Measurements from ENCODE around the gene CHD2. TPM values are rescaled to one million over a fixed set of nuclear protein-coding genes. Genes with fewer than 3 reads are reported as not detected.

Gene CHD2
- total RNA-seq, 1 donor from 2014 or later, result 159 TPM

DNA sequence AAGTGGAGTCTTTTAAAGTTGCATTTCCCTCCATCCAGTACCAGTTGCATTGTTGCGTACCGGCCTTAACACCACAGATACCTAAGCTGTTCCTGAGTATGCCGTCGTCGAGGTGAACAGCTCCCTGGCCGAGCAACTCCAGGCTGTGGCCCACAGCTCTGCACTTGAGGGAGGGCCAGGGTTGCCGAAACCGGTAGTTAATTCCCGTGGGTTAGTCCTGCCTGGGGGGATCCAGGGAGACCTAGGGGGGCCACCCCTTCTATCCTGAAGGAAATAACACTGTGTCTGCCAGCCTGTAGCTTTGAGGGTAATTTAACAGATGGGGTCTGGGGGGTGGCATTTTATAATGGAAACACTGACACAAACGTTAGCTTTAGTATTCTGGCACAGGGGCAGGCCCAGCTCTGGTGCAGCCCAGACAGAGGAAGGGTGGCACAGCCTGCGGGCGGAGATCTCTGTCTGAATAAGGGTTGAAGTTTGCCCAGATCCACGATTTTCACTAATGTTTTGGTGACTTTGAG, 128.0 kb downstream of the CHD2 start:
- Mint-ChIP-seq H3K4me3 (ENCODE audit: low read depth) (no peak overlapping the region), H3K36me3 (ENCODE audit: insufficient read depth) (peaks cover 17% of the 10 kb centered on the region), H3K27me3 (peaks cover 8% of the 10 kb centered on the region), H3K27ac (no peak overlapping the region), H3K4me1 (ENCODE audit: low read depth) (peaks cover 4% of the 10 kb centered on the region), H3K9me3 (ENCODE audit: low read depth) (no peaks in the 10 kb centered on the region)
- no peak for DNase-seq (ENCODE audit: low spot score, unreplicated experiment)
- TF ChIP-seq, protein P1, sequence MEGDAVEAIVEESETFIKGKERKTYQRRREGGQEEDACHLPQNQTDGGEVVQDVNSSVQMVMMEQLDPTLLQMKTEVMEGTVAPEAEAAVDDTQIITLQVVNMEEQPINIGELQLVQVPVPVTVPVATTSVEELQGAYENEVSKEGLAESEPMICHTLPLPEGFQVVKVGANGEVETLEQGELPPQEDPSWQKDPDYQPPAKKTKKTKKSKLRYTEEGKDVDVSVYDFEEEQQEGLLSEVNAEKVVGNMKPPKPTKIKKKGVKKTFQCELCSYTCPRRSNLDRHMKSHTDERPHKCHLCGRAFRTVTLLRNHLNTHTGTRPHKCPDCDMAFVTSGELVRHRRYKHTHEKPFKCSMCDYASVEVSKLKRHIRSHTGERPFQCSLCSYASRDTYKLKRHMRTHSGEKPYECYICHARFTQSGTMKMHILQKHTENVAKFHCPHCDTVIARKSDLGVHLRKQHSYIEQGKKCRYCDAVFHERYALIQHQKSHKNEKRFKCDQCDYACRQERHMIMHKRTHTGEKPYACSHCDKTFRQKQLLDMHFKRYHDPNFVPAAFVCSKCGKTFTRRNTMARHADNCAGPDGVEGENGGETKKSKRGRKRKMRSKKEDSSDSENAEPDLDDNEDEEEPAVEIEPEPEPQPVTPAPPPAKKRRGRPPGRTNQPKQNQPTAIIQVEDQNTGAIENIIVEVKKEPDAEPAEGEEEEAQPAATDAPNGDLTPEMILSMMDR (IDR thresholded peaks at IDR 0.05; ENCODE audit: unreplicated experiment), result no peak

DNA sequence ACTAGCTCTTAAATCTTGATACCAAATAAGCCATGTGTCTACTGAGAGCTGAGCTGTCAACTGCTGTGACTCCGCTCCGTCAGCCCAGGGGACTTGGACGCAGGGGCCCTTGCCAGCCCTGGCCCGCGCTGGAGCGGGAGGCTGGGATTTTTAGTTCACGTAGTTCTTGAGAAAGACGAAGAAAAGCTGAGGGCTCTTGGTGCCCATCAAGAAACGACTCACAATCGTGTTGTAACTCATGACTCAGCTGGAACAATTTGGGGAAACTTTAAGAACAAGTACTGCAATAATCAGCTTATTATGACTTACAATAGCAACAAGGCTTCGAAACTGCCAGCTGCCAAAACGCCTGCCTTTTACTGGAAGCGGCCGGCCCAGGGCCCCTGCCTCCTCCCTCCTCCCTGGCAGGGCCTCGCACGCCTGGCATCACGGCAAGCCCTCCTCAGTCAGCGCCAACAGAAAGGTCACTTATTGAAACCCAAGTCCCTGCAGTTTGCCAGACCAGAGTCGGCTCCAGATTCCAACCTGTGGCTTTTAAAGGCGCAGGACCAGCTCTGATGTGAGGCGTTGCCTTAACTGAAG, 128.6 kb downstream of the CHD2 start:
- H3K27ac Mint-ChIP-seq, result peak overlapping the region; percentile 37
- H3K4me1 Mint-ChIP-seq (ENCODE audit: low read depth), result peaks cover 4% of the 10 kb centered on the region
- H3K9me3 Mint-ChIP-seq (ENCODE audit: low read depth), result no peaks in the 10 kb centered on the region
- TF ChIP-seq, protein P1 (IDR thresholded peaks at IDR 0.05; ENCODE audit: unreplicated experiment), result no peak
- peaks cover 9% of the 10 kb centered on the region for H3K27me3 Mint-ChIP-seq
- H3K4me3 Mint-ChIP-seq (ENCODE audit: low read depth), result no peak overlapping the region
- peaks cover 13% of the 10 kb centered on the region for H3K36me3 Mint-ChIP-seq (ENCODE audit: insufficient read depth)
- no peak for DNase-seq (ENCODE audit: low spot score, unreplicated experiment)

DNA sequence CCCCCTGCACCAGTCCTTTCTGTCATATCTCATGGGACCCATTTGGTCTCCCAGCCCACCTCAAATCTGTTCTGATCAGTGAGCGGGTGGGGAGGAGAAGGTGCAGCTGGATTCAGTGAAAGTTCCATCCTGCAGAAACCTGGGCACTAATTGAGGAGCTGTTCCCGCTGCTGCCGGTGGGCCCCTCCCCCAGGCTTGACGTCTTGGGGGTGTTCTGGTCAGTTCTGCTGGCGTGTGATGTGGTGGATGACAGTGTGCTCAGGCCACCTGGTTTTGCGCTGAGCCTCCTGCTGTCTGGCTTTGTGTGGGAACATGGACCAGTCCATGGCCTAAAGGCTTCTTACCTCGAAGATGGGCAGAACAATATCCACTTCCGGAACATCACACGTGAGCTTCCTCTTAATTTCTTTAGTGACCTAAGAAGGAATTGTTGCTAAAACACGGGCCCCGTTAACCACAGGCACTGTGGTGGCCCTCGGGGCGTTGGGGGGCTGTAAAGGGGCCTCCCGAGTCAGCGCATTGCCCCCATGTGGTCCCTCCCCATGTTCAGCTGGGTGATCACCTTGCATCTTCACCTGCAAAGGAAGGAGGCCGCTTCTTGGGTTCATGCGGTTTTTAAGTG, 129.2 kb downstream of the CHD2 start:
- no peak overlapping the region for H3K4me3 Mint-ChIP-seq (ENCODE audit: low read depth)
- H3K9me3 Mint-ChIP-seq (ENCODE audit: low read depth), result no peaks in the 10 kb centered on the region
- H3K4me1 Mint-ChIP-seq (ENCODE audit: low read depth), result peaks cover 4% of the 10 kb centered on the region
- H3K27me3 Mint-ChIP-seq, result peaks cover 12% of the 10 kb centered on the region
- TF ChIP-seq, protein P1 (IDR thresholded peaks at IDR 0.05; ENCODE audit: unreplicated experiment), result no peak
- H3K27ac Mint-ChIP-seq, result peak overlapping the region; percentile 74
- DNase-seq (ENCODE audit: low spot score, unreplicated experiment), result no peak
- H3K36me3 Mint-ChIP-seq (ENCODE audit: insufficient read depth), result peaks cover 9% of the 10 kb centered on the region

DNA sequence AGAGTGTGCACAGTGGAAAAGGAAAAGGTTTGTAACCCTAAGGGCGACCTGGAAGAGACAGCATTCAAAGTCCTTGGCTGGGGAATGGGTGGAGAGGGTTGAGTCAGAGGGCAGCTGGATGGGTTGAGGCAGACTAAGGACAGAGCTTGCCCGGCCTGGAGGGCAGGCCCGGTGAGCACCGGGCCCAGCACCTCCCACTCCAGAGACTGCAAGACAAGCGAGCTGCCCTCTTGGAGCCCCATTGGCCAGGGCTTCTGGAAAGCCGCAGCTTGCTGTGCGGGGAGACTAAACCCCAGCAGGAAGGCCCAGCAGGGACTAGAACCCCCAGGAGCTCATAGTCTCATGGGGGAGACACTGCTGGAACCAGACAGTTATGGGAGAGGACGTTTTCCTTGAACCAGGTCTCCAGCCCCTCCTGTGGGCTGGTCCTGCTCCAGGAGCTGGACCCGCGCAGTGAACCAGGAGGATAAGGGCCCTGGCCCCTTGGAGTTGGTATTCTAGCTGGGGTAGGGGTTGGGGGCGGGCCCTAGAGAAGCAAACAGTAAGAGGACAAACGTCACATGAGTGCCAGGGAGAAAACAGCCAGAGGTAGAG, 129.8 kb downstream of the CHD2 start:
- no peak overlapping the region for H3K4me3 Mint-ChIP-seq (ENCODE audit: low read depth)
- TF ChIP-seq, protein P1 (IDR thresholded peaks at IDR 0.05; ENCODE audit: unreplicated experiment), result no peak
- peak overlapping the region; percentile 84 for H3K27ac Mint-ChIP-seq
- H3K4me1 Mint-ChIP-seq (ENCODE audit: low read depth), result peaks cover 4% of the 10 kb centered on the region
- peaks cover 12% of the 10 kb centered on the region for H3K27me3 Mint-ChIP-seq
- peaks cover 4% of the 10 kb centered on the region for H3K36me3 Mint-ChIP-seq (ENCODE audit: insufficient read depth)
- no peak for DNase-seq (ENCODE audit: low spot score, unreplicated experiment)
- H3K9me3 Mint-ChIP-seq (ENCODE audit: low read depth), result no peaks in the 10 kb centered on the region

- Mint-ChIP-seq H3K27ac (peak overlapping the region; percentile 84), H3K9me3 (ENCODE audit: low read depth) (no peaks in the 10 kb centered on the region), H3K36me3 (ENCODE audit: insufficient read depth) (no peaks in the 10 kb centered on the region), H3K4me3 (ENCODE audit: low read depth) (no peak overlapping the region), H3K27me3 (peaks cover 17% of the 10 kb centered on the region), H3K4me1 (ENCODE audit: low read depth) (peaks cover 4% of the 10 kb centered on the region)
- TF ChIP-seq, protein P1 (IDR thresholded peaks at IDR 0.05; ENCODE audit: unreplicated experiment), result peak; percentile 92
- DNase-seq (ENCODE audit: low spot score, unreplicated experiment), result peak; percentile 60
These were observed 130.4 kb downstream of the CHD2 start for GRCh38 chr15:93030430-93031102.
